ENCODE measurements around the gene KRTAP5-9. TPM values are rescaled to one million over a fixed set of nuclear protein-coding genes. Genes with fewer than 3 reads are reported as not detected.
"Not testable (repeated sequence)": the region's sequence is repeated elsewhere in the genome, so short reads cannot be mapped to it uniquely, and the experiment has no call there.

KRTAP5-9 gene
- total and polyA plus RNA-seq, 4 donors: 0.06 TPM; not detected in 3

- Histone ChIP-seq H3K4me1 (ENCODE audit: control insufficient read depth in 4 of 4, insufficient read depth in 4 of 4, low read length in 3 of 4) (no peaks in the 10 kb centered on the region), H3K4me3 (ENCODE audit: low read depth in 1 of 3, low read length in 3 of 3) (no peak within 1 kb of the TSS), H3K9me3 (ENCODE audit: control insufficient read depth in 4 of 4, low read length in 3 of 4) (no peaks in the 10 kb centered on the region), H3K27ac (ENCODE audit: low read depth in 1 of 2, low read length in 2 of 2) (no peak within 1 kb of the TSS), H3K9ac (ENCODE audit: low read depth in 1 of 2, low read length in 2 of 2) (no peak within 1 kb of the TSS), H3K36me3 (ENCODE audit: control insufficient read depth in 4 of 4, insufficient read depth in 3 of 4, low read depth in 1 of 4, low read length in 3 of 4) (no peaks in the 10 kb centered on the region), H3K27me3 (ENCODE audit: control insufficient read depth in 4 of 4, insufficient read depth in 4 of 4, low read length in 3 of 4) (peaks cover 0 to 4% (median 0%) of the 10 kb centered on the region in 4 donors)
- 80% methylated on average over 3 of the region's 3 CpGs for WGBS
- TF ChIP-seq REST (IDR thresholded peaks at IDR 0.05): no peak
- no peak for TF ChIP-seq FOXA2 (IDR thresholded peaks at IDR 0.05)
- TF ChIP-seq, protein P1, sequence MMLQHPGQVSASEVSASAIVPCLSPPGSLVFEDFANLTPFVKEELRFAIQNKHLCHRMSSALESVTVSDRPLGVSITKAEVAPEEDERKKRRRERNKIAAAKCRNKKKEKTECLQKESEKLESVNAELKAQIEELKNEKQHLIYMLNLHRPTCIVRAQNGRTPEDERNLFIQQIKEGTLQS (IDR thresholded peaks at IDR 0.05): no peak
- TF ChIP-seq JUND (IDR thresholded peaks at IDR 0.05): no peak
- TF ChIP-seq, protein P2, sequence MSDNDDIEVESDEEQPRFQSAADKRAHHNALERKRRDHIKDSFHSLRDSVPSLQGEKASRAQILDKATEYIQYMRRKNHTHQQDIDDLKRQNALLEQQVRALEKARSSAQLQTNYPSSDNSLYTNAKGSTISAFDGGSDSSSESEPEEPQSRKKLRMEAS (IDR thresholded peaks at IDR 0.05): no peak
- TF ChIP-seq FOXA1 (IDR thresholded peaks at IDR 0.05): no peak
- TF ChIP-seq, protein P3, sequence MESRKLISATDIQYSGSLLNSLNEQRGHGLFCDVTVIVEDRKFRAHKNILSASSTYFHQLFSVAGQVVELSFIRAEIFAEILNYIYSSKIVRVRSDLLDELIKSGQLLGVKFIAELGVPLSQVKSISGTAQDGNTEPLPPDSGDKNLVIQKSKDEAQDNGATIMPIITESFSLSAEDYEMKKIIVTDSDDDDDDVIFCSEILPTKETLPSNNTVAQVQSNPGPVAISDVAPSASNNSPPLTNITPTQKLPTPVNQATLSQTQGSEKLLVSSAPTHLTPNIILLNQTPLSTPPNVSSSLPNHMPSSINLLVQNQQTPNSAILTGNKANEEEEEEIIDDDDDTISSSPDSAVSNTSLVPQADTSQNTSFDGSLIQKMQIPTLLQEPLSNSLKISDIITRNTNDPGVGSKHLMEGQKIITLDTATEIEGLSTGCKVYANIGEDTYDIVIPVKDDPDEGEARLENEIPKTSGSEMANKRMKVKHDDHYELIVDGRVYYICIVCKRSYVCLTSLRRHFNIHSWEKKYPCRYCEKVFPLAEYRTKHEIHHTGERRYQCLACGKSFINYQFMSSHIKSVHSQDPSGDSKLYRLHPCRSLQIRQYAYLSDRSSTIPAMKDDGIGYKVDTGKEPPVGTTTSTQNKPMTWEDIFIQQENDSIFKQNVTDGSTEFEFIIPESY (IDR thresholded peaks at IDR 0.05): no peak
- TF ChIP-seq EGR1 (IDR thresholded peaks at IDR 0.05; ENCODE audit: low read depth in 2 of 2): no peak
- no peak for TF ChIP-seq GABPA (IDR thresholded peaks at IDR 0.05 in 1 of 2, conservative IDR thresholded peaks at IDR 0.05 in 1 of 2)
- TF ChIP-seq YY1 (IDR thresholded peaks at IDR 0.05): no peak
- no peak for TF ChIP-seq TAF1 (conservative IDR thresholded peaks at IDR 0.05)
- no peak for TF ChIP-seq NR2F2 (IDR thresholded peaks at IDR 0.05)
- TF ChIP-seq HNF4G (IDR thresholded peaks at IDR 0.05): no peak
- no peak for TF ChIP-seq HNF4A (conservative IDR thresholded peaks at IDR 0.05)
- TF ChIP-seq RXRA (IDR thresholded peaks at IDR 0.05): no peak
- no peak for TF ChIP-seq SP1 (IDR thresholded peaks at IDR 0.05)
- no peak for TF ChIP-seq CTCF (IDR thresholded peaks at IDR 0.05; ENCODE audit: low read depth, low read length, missing input control)
- no peak for TF ChIP-seq RAD21 (IDR thresholded peaks at IDR 0.05)
- no peak for DNase-seq (ENCODE audit: low spot score)
Observed at GRCh38 chr11:71582309-71582895, 34.2 kb downstream of the KRTAP5-9 start, which contains the start of gene KRTAP5-11. TSS of gene KRTAP5-11 (minus strand) at chr11:71582875. CDS start at chr11:71582837, 38 bp downstream.

DNA sequence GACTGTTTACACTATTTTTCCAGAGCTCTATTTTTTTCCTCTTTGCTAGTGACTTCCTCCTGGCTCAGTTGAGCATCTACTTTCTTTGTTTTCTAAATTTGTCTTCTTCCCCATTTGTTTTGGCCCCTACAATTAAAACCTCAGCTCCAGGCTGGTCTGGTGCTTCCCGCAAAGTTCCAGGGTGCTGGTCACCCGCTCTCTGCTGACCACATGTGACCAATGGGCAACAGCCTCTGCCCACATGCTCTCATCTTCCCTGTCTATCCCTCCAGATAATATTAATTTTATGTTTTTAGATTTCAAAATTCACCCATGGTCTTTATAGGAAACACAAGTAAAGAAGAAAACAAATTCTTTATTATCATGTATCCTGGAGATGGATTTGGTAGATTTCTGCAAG, 34.7 kb downstream of the KRTAP5-9 start:
- not testable (repeated sequence) for H3K27me3 ChIP-seq (ENCODE audit: control insufficient read depth in 4 of 4, insufficient read depth in 4 of 4, low read length in 3 of 4); H3K27ac ChIP-seq (ENCODE audit: low read depth in 1 of 2, low read length in 2 of 2); H3K36me3 ChIP-seq (ENCODE audit: control insufficient read depth in 4 of 4, insufficient read depth in 3 of 4, low read depth in 1 of 4, low read length in 3 of 4); H3K9me3 ChIP-seq (ENCODE audit: control insufficient read depth in 4 of 4, low read length in 3 of 4); H3K9ac ChIP-seq (ENCODE audit: low read depth in 1 of 2, low read length in 2 of 2); H3K4me3 ChIP-seq (ENCODE audit: low read depth in 1 of 3, low read length in 3 of 3); DNase-seq (ENCODE audit: low spot score); H3K4me1 ChIP-seq (ENCODE audit: control insufficient read depth in 4 of 4, insufficient read depth in 4 of 4, low read length in 3 of 4)
- WGBS: 87% methylated on average over 2 of the region's 2 CpGs

DNA sequence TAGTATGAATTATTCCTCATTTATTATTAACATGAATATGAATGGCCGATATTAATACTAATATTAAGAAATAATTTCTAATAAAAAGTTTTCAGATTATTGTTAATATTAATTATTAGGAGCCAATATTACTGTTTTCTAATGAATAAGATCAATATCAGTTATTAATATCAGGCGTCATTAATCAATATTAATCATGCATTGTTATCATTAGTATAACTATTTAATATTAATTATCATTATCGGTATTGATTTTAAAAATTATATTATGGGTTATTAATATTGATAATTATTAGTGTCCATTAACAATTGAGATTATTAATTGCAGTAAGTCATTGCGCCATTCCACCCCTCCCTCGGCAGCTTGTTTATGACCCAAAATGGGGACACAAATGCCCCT, 37.5 kb downstream of the KRTAP5-9 start:
- 83% methylated on average over 5 of the region's 5 CpGs for WGBS
- not testable (repeated sequence) for DNase-seq (ENCODE audit: low spot score); H3K27ac ChIP-seq (ENCODE audit: low read depth in 1 of 2, low read length in 2 of 2); H3K27me3 ChIP-seq (ENCODE audit: control insufficient read depth in 4 of 4, insufficient read depth in 4 of 4, low read length in 3 of 4); H3K4me3 ChIP-seq (ENCODE audit: low read depth in 1 of 3, low read length in 3 of 3); H3K36me3 ChIP-seq (ENCODE audit: control insufficient read depth in 4 of 4, insufficient read depth in 3 of 4, low read depth in 1 of 4, low read length in 3 of 4); H3K9ac ChIP-seq (ENCODE audit: low read depth in 1 of 2, low read length in 2 of 2); H3K9me3 ChIP-seq (ENCODE audit: control insufficient read depth in 4 of 4, low read length in 3 of 4); H3K4me1 ChIP-seq (ENCODE audit: control insufficient read depth in 4 of 4, insufficient read depth in 4 of 4, low read length in 3 of 4)

DNA sequence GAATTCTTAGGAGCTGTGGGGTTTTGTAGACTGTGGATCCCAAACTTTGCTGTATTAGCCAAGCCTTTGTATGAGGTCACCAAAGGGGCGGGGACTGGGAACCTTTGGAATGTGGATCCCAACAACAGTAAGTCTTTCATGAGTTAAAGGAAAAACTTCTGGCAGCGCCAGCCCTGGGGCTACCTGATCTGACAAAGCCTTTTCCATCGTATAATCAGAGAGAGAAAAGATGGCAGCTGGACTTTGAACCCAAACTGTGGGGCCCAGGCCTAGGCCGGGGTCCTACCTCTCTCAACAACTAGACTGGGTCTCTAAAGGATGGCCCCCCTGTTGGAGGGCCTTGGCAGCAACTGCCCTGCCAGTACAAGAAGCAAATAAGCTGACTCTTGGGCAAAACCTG, 40.1 kb downstream of the KRTAP5-9 start:
- WGBS: 57% methylated on average over 4 of the region's 4 CpGs

More for the DNA sequence above, 40.1 kb downstream of the KRTAP5-9 start:
- H3K27ac ChIP-seq (ENCODE audit: low read depth in 1 of 2, low read length in 2 of 2); H3K36me3 ChIP-seq (ENCODE audit: control insufficient read depth in 4 of 4, insufficient read depth in 3 of 4, low read depth in 1 of 4, low read length in 3 of 4); H3K4me1 ChIP-seq (ENCODE audit: control insufficient read depth in 4 of 4, insufficient read depth in 4 of 4, low read length in 3 of 4); H3K9ac ChIP-seq (ENCODE audit: low read depth in 1 of 2, low read length in 2 of 2); H3K4me3 ChIP-seq (ENCODE audit: low read depth in 1 of 3, low read length in 3 of 3); H3K27me3 ChIP-seq (ENCODE audit: control insufficient read depth in 4 of 4, insufficient read depth in 4 of 4, low read length in 3 of 4); H3K9me3 ChIP-seq (ENCODE audit: control insufficient read depth in 4 of 4, low read length in 3 of 4); DNase-seq (ENCODE audit: low spot score): not testable (repeated sequence)

Measured in liver (tissue), 9 donors.